Measurements from ENCODE around the gene EID3.
"Not testable (repeated sequence)": the region's sequence is repeated elsewhere in the genome, so short reads cannot be mapped to it uniquely, and the experiment has no call there.

The EID3 gene

DNA sequence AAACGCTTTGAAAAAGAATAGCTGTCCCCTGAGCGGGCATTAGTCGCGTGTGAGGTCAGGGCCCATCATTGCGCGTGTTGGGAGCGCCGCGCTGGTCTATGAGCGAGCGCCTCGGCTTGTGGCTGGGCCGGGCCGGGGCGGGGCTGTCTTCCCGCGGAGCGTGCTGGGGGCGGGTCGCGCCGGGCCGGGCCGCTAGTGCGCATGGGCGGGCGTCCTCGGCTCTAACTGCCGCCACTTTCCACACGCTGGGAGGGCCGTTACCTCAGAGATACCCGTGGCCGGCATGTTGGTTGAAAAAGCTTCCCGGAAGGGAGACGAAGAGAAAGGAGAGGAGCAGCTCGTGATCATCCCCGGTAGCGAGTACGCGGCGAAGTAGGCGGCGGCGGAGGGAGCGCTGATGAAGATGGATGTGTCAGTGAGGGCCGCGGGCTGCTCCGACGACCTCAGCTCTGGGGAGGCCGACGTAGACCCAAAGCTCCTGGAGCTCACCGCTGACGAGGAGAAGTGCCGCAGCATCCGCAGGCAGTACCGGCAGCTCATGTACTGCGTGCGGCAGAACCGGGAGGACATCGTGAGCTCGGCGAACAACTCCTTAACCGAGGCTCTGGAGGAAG lies at the start of gene EID3:
TSS of gene EID3 (plus strand) at position 202 of the 614 bp plus-strand sequence. CDS start at position 398, 196 bp downstream.
- DNase-seq = peak; percentile 87

DNA sequence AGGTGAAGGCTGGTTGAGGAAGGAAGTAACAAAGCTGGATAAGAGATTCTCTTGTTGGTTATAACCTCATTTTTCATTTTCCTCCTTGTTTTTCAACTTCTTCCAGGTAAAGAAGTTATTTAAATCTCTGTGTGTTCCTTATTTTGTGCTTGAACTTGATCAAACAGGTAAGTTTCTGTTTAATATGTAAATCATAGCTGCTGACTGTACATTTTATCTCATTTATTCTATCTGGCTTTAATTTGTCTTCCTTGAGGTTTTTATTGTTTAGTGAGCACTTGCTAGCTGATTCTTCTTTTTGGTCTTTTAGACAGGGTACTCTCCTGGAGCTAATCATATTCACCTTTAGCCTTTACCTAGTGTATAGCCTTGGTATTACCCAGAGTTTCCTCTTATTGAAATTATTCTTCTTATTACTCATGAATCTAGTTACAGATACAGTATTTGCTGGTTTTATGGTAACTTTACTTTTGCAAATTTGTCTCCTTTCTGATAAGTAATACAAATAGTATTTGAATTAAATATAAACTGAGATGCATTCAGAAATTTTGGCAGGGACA lies 45.5 kb upstream of the EID3 start:
- no peak for DNase-seq

DNA sequence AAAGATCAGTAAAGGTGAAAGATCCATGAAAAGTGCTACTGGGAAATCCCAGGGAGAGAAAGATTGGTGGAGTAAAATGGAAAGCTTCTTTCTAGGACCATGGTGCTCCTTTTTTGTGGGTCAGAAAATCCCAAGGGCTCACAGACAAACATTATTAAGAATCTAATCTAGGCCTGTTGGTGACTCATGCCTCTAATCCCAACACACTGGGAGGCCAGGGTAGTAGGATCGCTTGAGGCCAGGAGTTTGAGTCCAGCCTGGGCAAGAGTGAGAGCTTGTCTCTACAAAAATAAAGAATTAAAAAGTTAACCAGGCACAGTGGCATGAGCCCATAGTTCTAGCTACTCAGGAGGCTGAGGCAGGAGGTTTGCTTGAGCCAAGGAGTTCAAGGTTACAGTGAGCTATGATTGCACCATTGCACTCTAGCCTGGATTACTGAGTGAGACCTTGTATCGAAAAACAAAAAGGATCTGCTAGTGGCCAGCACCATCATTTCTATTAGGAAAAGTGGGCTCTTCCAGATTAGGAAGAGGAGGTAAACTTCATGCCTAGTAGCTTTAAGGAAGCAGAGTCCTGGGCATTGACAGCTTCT lies 45.0 kb upstream of the EID3 start:
- no peak for DNase-seq

DNA sequence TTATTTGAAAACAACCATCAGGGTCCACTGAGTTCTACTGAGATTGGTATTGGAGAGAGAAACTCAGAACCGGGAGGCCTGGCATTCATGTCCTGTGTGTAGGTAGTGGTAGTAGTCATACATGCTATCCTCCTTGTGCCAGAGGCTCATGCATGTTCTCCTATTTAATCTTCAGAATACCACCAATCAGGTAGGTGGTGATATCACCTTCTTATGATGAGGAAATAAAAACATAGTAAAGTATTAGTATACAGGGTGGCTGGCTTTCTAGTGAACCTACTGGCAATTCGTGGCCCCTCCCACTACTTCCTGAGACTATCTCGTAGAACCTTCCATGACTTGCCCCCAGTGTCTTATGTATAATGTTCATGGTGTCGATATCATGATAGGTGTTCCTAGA lies 40.5 kb upstream of the EID3 start:
- no peak for DNase-seq

DNA sequence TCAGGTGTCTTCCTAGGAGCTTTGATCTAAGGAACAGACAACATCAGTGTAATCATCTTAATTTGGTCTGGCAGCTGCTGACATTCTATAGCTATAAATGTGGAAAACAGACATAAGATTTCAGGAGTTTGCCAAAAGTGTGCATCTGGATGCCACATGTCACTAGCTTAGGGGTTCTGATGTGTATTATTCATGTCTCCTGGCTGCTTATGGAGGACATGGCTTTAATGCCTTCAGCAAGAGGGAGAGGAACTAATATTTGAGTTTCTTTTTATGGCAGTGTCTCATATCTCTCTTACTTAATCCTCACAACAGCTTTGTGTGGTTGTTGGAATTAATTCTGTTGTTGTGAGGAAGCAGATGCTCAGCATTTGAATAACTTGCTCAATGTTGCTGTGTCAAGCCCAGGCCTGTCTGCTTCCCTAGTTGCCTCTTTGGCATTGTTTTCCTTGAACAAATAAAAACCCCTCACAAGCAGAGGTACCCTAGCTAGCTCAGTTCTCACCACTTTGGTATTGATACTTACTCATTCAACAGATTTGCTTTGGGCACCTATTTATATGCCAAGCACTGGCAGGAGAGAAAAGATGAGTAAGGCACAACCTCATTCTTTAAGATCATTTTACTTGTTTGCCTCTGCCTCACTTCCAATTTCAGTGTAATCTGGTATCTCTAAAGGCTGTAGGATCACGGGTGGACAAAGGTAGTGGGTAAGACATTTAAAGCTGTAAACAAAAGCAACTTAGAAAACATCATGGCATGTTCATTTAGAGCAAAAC lies 39.8 kb upstream of the EID3 start:
- DNase-seq = peak; percentile 73

DNA sequence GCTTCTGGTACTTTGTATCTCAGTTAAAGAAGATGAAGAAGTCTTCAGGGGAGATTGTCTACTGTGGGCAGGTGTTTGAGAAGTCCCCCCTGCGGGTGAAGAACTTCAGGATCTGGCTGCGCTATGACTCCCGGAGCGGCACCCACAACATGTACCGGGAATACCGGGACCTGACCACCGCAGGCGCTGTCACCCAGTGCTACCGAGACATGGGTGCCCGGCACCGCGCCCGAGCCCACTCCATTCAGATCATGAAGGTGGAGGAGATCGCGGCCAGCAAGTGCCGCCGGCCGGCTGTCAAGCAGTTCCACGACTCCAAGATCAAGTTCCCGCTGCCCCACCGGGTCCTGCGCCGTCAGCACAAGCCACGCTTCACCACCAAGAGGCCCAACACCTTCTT lies 38.1 kb upstream of the EID3 start:
- DNase-seq = not testable (repeated sequence)

DNA sequence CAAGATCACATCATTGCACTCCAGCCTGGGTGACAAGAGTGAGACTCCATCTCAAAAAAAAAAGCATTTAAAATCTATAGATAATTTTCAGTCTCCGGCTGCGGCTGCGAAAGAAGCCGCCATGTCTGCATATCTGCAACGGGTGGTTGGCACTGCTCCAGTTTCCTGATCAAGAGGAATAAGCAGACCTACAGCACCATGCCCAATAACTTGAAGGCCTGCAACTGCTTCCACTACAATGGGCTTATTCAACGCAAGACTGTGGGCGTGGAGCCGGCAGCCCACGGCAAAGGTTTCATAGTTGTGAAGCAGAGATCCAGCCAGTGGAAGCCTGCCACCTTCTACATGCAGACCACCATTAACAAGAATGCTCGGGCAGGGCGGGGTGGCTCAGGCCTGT lies 30.6 kb upstream of the EID3 start:
- no peak for DNase-seq

DNA sequence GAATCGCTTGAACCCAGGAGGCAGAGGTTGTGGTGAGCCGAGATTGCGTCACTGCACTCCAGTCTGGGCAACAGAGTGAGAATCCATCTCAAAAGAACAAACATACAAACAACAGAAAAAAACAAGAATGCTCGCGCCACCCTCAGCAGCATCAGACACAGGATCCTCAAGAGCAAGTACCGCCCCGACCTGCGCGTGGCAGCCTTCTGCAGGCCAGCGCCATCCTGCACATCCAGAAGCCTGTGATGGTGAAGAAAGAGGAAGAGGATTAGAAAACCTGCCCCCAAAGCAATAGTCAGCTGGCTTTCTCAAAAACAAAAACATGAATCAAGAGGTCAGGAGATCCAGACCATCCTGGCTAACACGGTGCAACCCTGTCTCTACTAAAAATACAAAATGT lies 30.0 kb upstream of the EID3 start:
- no peak for DNase-seq

DNA sequence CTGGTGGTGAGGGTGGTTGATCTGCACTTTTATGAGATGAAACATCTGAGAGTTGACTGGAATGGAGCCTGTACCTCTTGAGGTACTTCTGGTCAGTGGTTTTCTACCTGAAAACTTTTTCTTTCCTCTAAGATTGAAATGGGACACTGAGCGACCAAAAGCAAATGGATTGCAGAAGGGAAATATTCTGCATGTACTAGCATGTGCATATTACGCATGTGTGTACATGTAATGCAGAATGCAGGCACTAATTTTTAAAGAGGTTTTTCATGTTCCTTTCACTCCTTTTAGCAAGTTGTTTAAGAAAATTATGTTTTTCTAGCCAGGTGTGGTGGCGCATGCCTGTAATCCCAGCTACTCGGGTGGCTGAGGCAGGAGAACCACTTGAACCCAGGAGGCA lies 28.7 kb upstream of the EID3 start:
- DNase-seq = no peak

DNA sequence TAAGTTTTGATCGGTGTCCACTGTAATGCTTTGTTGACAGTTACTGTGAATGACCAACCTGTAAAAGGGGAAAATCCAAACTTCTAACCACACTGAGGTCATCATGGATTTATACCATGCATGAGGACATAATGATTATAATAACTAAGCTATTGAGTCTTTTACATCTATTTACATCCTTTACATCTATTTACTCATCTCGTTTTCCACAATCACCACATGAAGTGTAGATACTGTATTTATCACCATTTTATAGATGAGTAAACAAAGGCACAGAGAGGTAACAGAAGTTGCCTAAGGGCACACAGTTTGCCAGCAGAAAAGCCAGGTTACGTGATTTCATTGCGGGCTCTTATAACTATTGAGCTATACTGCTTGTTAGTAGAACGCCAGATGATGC lies 27.9 kb upstream of the EID3 start:
- no peak for DNase-seq

DNA sequence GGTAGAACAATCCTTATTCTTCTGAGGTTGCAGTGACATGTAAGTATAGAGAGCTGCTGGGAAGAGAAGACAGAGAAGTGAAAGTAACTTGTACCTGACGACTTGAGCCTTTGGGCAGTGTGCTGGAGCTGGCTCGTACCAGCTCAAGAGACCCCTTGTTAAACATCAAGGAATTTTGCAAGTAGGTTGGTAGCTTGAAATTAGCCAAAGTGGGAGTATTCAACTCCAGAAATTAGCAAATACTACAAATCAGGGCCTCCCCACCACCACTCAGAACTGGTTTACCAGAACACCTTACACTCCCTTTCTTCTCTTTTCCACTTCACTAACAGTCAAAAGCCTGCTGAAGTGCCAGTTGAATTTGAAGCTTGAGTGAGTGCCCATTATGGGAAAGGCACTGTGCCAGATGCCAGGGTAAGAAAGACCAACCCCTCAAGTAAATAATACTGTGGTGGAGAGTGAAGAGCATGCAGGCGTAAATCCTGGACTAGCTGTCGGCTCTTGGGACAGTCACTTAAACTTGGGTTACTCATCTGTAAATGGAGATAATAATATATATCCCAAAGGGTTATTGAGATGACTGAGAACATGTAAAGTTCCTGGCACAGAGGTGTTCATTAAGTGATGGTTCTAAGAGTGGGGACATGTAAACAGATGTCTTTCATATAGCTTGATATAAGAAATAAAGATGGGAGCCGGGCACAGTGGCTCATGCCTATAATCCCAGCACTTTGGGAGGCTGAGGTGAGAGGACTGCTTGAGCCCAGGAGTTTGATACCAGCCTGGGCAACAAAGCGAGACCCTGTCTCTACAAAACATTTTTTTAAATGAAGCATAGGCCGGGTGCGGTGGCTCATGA lies 27.0 kb upstream of the EID3 start:
- no peak for DNase-seq

DNA sequence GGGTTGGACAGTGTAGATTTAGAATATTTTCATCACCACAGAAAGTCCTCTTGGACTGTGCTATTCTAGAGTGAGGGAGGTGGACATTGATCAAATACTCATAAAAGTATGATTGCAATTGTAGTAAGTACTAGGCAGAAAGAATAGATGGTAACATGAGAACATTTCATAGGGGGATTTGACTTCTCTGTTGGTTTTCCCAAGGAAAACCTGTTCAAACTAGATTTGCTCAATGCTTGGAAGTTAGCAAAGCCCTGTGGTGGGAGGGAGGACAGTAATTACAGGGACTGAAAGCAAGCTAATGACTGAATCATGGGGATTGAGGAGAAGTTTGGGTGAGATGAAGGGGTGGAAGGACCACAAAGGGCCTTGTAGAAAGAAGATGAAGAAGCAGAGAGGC lies 24.4 kb upstream of the EID3 start:
- DNase-seq = no peak

DNA sequence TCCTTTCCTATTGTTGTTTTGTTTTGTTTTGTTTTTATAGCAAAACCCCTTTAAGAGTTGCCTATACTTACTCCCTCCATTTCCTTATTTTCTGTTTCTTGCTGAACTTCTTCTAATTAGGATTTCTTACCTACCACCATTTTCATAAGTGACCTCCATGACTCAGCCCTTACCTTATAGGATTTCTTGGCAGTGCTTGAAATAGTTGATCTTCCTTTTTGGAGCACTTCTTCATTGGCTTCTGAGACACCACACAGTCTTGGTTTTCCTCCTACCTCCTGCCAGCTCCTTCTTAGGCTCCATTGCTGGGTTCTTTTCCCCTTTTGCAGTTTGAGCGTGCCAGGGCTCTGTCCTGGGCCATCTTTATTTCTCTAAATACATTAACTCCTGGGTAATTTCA lies 23.4 kb upstream of the EID3 start:
- no peak for DNase-seq

DNA sequence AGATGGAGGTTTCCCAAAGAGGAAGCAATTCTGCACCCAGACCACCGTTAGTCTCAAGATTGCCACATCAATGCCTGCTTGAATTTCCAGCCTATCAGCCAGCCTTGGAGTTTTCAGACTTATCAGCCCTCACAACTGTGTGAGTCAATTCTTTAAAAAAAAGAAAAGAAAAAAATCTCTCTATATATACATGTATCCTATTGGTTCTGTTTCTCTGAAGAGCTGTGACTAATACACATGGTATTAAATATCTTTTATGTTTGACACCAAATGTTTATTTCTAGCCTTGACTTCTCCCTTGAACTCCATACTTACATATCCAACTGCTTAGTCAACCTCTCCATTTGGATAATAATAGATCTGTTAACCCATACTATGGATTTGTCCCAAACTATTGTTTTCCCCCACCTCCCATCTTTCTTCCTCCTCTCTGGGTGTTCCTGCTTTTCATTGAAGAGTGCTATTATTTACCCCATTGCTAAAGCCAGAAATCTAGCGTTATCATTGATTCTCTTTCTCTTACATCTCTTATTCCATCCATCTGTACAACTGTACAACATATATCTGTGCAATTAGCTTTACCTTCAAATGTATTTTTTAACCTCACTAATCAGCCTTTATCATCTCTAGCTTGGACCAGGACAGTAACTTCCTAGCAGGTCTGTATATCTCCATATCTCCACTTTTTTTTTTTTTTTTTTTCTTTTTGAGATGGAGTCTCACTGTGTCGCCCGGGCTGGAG lies 22.7 kb upstream of the EID3 start:
- peak; percentile 96 for DNase-seq

DNA sequence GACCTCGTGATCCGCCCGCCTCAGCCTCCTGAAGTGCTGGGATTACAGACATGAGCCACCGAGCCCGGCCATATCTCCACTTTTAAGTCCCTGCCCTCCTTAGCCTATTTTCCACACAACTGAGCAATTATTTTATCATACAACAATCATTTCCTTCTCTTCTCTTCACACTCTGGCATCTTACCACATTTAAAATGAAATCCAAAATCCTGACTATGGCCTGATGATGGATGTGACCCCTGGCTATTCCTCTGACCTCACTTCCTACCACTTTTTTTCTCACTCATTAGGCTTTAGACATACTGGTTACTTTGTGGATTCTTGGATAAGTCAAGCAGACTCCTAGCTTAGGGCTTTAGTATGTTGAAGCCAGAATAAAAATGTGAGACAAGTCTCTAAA lies 21.9 kb upstream of the EID3 start:
- DNase-seq = peak; percentile 48

DNA sequence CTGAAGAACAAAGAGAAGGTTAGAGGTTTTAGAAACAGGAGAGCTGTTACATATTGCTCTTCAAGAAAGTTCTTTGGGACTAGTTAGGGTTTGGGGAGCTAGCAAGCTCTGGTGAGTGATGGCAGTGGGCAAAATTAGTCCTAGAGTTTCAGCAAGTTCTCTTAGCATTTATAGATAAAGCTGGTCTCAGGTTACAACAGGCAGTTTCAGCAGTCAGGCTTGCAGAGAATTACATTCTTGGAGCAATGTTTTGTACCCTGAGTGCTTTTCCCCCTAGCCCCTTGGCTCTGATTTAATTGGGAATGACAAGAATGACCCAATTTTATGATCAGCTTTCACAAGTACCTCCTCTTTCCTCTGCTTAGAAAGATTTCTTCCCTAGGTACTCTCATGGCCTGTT lies 21.4 kb upstream of the EID3 start:
- DNase-seq = peak; percentile 61

DNA sequence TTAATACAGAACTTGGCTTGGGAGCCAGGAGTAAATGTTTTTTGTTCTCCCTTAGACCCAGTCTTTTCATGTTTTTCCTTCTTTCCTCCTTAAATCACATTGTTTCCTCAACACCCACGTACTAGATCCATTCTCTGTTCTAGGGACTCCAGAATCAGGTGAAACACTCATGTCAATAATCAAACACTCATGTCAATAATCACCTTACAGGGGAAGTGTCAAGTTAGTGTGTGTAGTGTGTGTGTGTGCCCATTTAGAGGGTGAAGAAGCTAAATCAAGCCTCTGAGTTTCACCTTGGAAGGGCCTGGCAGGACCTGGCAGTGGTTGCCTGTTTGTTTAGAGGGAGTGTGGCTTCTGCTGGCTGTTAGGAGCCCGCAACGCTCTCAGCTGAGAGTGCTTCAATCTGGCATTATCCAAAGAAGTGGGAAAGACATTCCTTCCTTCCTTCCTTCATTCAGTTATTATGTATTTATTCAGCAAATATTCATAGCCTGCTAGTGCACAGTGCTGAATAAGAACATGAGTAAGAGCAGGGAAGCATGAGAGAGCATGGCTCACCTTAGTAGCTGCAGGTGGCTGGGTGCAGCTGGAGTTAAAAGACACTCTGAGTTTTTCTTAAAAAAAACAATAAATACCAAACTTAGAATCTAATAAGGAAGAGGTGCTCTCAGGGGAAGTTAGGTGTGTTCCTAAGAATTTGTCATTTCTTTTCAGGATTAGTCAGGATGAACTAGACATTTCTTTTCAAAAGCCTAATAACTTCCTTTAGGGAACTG lies 17.6 kb upstream of the EID3 start:
- peak; percentile 49 for DNase-seq

DNA sequence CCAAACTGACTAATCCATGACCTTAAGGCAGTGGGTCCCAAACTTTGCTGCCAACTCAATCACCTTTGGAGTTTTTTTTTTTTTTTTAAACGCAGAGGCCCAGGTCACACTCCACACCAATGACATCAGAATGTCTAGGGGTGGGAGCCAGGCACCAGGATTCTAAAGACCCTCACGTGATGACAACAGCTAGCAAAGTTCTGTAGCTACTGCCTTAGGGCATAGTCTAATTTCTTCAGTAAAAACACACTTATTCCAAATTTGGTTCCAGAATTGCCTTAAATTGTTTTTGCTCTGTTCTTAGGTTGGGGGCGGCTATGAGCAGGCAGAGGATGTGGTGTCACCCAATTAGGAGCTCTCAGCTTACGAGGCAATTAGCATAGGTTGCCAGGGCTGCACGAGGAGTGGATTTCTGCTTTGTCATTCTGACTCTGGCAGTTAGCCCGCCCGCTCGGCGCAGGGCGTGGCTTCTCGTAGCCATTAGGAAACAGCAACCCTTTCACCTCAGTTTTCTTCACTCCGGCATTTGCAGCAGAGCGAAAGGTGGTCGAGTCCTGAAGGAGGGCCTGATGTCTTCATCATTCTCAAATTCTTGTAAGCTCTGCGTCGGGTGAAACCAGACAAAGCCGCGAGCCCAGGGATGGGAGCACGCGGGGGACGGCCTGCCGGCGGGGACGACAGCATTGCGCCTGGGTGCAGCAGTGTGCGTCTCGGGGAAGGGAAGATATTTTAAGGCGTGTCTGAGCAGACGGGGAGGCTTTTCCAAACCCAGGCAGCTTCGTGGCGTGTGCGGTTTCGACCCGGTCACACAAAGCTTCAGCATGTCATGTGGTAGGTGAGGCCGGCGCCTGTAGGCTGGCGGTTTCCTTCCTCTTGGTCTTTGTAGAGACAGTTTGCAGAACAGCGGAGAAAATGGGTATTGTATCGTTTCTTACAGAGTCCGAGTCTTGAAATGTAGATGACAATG lies 16.7 kb upstream of the EID3 start:
- DNase-seq = peak; percentile 98

DNA sequence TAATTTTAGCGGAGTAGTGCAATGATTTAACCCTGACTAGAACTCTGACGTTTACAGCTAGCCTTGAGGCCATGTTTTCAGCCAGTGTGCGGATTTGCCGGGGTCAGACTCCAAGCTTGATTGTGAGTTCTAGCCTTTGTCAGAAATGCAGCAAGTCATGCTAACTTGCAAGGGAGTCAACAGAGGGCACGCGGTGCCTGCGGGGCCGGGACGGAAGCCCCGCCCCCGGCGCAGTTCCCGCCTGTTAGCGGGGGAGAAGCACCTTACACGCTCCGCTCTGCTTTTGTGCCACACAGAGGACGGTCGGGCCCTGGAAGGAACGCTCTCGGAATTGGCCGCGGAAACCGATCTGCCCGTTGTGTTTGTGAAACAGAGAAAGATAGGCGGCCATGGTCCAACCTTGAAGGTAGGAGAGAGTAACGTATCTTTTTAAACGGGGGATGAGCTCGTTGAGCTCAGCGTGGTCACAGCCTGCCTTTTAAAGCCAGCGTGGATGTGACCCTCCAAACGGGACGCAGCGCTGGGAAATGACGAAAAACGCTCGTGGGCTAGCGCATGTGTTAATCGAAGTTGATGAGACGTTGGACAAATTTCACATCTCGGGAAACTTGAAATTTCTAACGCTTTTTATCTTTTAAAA lies 14.8 kb upstream of the EID3 start:
- DNase-seq = peak; percentile 79

DNA sequence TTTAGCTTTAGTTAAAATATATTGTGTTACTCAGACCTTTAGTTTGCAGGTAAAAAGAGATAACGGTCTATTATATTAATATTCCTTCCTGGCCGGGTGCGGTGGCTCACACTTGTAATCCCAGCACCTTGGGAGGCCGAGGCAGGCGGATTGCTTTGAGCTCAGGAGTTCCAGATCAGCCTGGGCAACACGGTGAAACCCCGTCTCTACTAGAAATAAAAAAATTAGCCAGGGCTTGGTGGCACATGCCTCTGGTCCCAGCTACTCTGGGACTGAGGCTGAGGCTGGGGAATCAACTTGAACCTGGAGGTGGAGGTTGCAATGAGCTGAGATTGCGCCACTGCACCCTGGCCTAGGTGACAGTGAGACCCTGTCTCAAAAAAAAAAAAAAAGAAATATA lies 13.2 kb upstream of the EID3 start:
- DNase-seq = no peak

Data from fibroblast of skin of right biceps (primary cell).